Smooth muscle cell of the brain vasculature (primary cell): Measurements from ENCODE around the gene GAN.

Experiments used
- DNase-seq: peaks from one replicate; pipeline ENCODE4 v3.0.0-alpha.2; 2012; ENCODE audit warnings: low read depth, low spot score

The GAN gene

DNA sequence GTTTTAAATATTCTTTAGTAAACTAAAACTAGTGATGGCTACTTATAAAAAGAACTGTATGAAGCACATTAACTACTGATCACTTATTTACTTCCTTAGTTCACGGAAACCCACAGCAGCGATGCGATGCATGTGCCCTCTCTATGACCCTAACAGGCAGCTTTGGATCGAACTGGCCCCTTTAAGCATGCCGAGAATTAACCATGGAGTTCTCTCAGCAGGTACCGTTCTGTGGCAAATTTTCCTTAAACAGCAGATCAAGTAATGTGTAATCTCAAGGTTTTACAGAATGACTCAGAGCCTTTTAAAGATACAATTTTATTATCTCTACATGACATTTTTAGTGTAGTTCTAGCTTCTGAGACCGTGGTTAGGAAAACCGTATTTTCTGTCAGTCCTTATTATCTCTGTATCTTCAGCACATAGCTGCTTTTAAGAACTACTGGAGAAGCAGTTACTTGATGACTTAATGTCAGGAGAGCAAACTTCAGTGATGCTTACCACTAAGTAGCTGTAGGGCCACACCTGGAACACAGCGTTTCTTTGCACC, 43.0 kb downstream of the GAN start:
- no peak for DNase-seq

GRCh38 chr16:81358860-81359259, 44.1 kb downstream of the GAN start:
- DNase-seq, result no peak

GRCh38 chr16:81360135-81360534, 45.4 kb downstream of the GAN start:
- DNase-seq, result no peak

DNA sequence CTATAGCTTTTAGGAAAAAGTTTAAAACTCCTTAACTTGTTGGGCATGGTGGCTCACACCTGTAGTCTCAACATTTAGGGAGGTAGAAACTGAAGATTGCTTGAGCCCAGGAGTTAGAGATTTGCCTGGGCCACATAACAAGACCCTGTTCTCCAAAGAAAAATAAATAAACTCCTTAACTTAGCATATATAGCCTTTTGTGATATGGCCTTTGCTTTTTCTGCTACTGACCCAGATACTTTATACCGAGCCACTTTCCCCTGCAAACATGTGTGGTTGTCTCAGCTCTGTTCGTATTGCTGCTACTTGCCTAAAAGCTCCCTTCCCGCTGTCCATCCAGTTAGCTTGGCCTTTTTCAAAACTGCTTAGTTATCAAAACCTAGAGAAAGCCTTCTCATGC, 51.0 kb downstream of the GAN start:
- no peak for DNase-seq

GRCh38 chr16:81366316-81366932, 51.7 kb downstream of the GAN start:
- DNase-seq, result peak; percentile 36

DNA sequence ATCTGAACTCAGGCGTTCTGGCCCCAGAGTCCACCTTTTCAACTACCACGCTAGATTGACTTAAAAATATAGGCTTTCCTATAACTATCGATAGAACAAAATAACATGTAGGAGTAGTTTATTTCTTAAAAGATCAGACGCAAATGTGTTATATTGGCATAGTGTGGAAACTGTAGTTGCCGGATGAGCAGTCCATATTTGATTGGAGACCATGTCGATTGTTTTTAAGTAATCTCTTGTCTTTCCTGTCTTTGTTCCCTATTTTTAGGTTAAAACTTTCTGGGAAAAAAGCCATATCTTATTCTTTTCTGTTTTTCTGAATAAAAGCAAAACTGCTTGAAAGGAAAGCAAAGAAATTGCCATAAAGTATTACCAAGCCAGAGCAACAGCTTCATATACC, 53.1 kb downstream of the GAN start:
- DNase-seq, result no peak

DNA sequence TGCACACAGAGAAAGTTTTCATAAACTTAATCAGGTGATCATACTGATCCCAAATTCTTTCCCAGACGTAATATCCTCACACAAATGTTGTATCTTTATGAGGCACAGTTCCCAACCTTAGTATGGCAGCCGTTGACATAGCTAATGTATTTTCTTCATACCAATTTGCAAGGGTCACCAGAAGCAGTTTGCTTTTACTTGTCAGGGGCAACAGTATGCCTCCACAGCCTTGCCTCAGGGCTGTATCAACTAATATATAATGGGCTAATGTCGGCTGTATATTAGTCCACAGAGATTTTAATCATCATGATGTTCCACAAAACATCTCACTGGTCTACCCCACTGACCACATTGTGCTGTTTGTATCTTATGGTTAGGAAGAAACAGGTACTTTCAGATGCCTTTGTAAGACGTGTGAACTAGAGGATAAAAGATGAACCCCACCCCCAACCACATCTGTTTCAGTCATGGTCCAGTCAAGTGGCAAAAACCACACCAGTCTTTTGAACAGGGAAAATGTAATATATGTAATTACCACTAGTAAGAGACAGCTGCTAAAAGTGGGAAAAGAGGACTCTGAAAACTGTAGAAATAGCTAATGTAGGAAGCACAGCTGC, 55.2 kb downstream of the GAN start:
- DNase-seq, result no peak

- no peak for DNase-seq
Observed at GRCh38 chr16:81371106-81371505, 56.3 kb downstream of the GAN start.

DNA sequence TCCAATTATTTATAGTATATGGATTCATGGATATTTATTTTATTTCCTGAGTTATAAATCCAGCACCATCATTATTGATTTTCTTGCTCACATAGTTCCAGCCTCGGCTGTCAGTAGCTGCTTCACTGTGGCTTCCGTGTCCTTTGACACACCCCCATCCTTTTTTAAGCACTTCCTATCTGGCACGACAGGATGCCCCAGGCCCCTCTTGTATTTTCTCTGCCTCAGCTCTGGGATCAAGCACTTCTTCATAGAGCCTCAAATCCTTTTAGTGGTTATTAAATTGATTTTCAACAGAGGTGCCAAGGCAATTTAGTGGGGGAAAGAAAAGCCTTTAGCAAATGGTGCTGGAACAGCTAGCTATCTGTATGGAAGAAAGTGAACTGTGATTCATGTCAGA, 59.8 kb downstream of the GAN start:
- no peak for DNase-seq

GRCh38 chr16:81376880-81377279, 62.1 kb downstream of the GAN start:
- no peak for DNase-seq

DNA sequence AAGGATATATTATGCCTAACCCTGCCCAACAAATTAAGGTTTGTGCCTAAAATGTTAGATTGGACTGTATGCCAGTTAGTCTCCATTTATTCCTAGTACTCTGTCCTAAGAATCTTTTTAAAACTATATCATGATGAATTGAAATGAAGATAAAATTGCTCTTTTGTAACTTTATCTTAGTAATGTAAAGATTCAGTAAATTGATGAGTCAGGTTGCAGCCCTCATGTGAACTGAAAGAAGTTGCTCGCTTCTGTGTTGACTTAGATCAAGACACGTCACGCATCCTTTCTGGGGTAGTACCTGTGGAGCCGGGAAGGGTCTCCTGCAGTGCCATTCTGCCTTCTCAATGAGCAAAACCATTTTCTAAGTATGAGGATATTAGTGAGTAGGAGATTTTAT, 63.3 kb downstream of the GAN start:
- DNase-seq, result no peak

- DNase-seq, result no peak
Observed at GRCh38 chr16:81380932-81381331, 66.2 kb downstream of the GAN start.

DNA sequence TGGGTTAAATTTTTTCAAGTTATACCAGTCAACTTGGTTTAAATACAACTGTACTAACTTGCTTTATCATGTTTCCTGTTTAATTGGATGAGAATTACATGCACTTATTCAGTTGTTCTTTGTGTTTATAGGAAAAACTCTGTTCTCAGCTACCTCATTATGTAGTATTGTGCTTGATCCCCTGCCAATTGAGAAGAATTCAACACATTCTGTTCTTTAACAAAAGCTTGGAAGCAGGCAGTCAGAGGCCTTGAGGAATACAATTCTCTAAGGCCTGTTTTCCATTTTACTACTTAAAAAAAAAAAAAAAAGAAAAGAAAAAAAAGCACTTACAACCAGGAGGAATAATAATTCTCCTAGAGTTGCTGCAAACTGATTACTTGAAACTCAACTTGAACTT, 69.2 kb downstream of the GAN start:
- no peak for DNase-seq

DNA sequence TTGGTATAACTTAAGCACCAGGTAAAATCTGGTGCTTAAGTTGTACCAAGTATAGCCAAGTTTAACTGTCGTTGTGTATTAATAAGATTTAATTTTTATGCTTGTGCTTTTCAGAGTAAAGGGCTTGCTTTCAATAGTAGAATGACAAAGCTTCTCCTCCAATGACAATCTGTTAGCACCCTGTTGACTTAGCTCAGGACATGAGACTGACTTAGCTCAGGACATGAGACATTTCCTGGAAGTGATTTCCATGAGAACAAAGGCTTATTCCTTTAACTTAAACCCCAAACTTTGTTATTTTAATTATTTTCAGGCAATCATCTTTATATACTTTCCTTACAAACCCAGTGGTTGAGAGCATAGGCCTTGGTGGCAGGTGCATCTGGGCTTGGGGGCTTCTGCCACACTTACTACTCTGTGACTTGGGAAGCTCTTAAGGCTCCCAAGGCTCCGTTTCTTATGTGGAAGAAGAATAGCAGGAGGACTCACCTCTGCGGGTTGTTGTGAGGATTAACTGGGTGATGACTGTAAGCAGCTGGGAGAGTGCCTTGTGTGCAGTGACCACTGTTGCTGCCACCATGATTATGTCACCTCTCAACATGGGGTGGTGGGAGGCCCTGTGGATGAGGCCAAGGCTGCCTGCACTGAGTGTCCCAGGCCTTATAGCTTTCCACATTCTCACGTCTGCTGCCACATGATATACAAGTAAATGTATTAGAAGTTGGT, 70.4 kb downstream of the GAN start:
- DNase-seq, result no peak

- DNase-seq, result no peak
Observed at GRCh38 chr16:81388357-81388756, 73.6 kb downstream of the GAN start.

- DNase-seq, result no peak
Observed at GRCh38 chr16:81390840-81391239, 76.1 kb downstream of the GAN start.

GRCh38 chr16:81392011-81392410, 77.2 kb downstream of the GAN start:
- DNase-seq, result no peak

GRCh38 chr16:81394416-81394815, 79.7 kb downstream of the GAN start:
- no peak for DNase-seq

- DNase-seq, result no peak
Observed at GRCh38 chr16:81394966-81395655, 80.3 kb downstream of the GAN start.

GRCh38 chr16:81397058-81397878, 82.5 kb downstream of the GAN start:
- no peak for DNase-seq

DNA sequence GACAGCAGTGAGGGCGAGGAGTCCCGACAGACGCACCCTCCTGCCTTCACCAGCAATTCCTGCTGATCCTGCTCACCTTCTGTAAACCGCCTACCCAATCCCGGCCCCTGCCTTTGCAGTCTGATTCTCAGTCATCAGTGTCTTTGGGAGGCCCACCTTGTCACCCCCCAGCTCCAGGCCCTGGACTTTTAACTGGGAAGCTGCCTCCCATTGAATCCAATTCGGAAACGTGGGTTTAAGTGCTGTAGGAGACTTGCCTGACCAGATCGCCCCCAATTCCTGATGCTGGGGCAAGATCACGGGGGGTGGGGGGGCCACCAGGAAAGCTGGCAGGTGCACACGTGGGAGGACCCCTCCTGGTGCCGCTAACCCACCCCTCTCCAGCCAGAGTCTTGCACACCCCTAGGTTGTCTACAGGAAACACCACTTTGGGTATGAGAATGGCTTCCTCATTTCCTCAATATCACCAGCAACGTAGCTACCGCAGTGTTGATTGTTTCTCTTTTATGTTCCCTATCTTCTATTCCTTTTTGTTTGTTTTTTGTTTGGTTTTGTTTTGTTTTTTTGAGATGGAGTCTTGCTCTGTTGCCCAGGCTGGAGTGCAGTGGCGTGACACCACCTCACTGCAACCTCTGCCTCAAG, 83.2 kb downstream of the GAN start:
- DNase-seq, result no peak
